GM18870 (cell line): ENCODE measurements around the gene PLCXD3.
"Not testable (repeated sequence)": the region's sequence is repeated elsewhere in the genome, so short reads cannot be mapped to it uniquely, and the experiment has no call there.

ENCODE experiments used
- ATAC-seq: cut with Tn5 transposase; IDR thresholded peaks from one replicate; pipeline ENCODE4 v1.9.1; 2021; ENCODE audit warnings: moderate library complexity; ENCODE audit not compliant: unreplicated experiment

PLCXD3 gene

GRCh38 chr5:41363343-41363986, 146.9 kb downstream of the PLCXD3 start:
- ATAC-seq: no peak

- no peak for ATAC-seq
Observed at GRCh38 chr5:41356786-41357185, 153.6 kb downstream of the PLCXD3 start.

GRCh38 chr5:41349846-41350245, 160.6 kb downstream of the PLCXD3 start:
- no peak for ATAC-seq

- no peak for ATAC-seq
Observed at GRCh38 chr5:41347569-41347968, 162.8 kb downstream of the PLCXD3 start.

GRCh38 chr5:41346609-41347008, 163.8 kb downstream of the PLCXD3 start:
- no peak for ATAC-seq

GRCh38 chr5:41345295-41345694, 165.1 kb downstream of the PLCXD3 start:
- ATAC-seq: no peak

GRCh38 chr5:41339339-41339738, 171.1 kb downstream of the PLCXD3 start:
- ATAC-seq: no peak

- ATAC-seq: no peak
Observed at GRCh38 chr5:41338136-41338675, 172.2 kb downstream of the PLCXD3 start.

- no peak for ATAC-seq
Observed at GRCh38 chr5:41337724-41338123, 172.7 kb downstream of the PLCXD3 start.

GRCh38 chr5:41337216-41337615, 173.2 kb downstream of the PLCXD3 start:
- ATAC-seq: no peak

- ATAC-seq: no peak
Observed at GRCh38 chr5:41336471-41336870, 173.9 kb downstream of the PLCXD3 start.

GRCh38 chr5:41335596-41336181, 174.7 kb downstream of the PLCXD3 start:
- ATAC-seq: no peak

GRCh38 chr5:41334758-41335157, 175.6 kb downstream of the PLCXD3 start:
- peak; percentile 85 for ATAC-seq

GRCh38 chr5:41334221-41334620, 176.2 kb downstream of the PLCXD3 start:
- peak; percentile 63 for ATAC-seq

- no peak for ATAC-seq
Observed at GRCh38 chr5:41325074-41325473, 185.3 kb downstream of the PLCXD3 start.

GRCh38 chr5:41322826-41323225, 187.6 kb downstream of the PLCXD3 start:
- ATAC-seq: not testable (repeated sequence)

- no peak for ATAC-seq
Observed at GRCh38 chr5:41312478-41313060, 197.8 kb downstream of the PLCXD3 start.

GRCh38 chr5:41312066-41312465, 198.3 kb downstream of the PLCXD3 start:
- no peak for ATAC-seq

GRCh38 chr5:41309275-41309674, 201.1 kb downstream of the PLCXD3 start:
- no peak for ATAC-seq

GRCh38 chr5:41306005-41306404, 204.4 kb downstream of the PLCXD3 start:
- ATAC-seq: no peak

- ATAC-seq: no peak
Observed at GRCh38 chr5:41305056-41305455, 205.3 kb downstream of the PLCXD3 start.

GRCh38 chr5:41296066-41296465, 214.3 kb downstream of the PLCXD3 start:
- no peak for ATAC-seq
